ENCODE data around the gene OPHN1.
A peak's percentile ranks its signal among the peaks of the same experiment; 100 is the strongest.

Gene OPHN1

GRCh38 chrX:68190799-68191198 is 242.5 kb downstream of the OPHN1 start:
- Mint-ChIP-seq H3K27ac (no peak overlapping the region), H3K9me3 (no peaks in the 10 kb centered on the region), H3K4me1 (no peaks in the 10 kb centered on the region), H3K4me3 (no peak overlapping the region), H3K27me3 (ENCODE audit: low read depth) (no peaks in the 10 kb centered on the region), H3K36me3 (ENCODE audit: low read depth) (no peaks in the 10 kb centered on the region)
- TF ChIP-seq CTCF (IDR thresholded peaks at IDR 0.05; ENCODE audit: unreplicated experiment in 3 of 3), result no peak

GRCh38 chrX:68186552-68187262 is 246.6 kb downstream of the OPHN1 start:
- no peaks in the 10 kb centered on the region for H3K9me3 Mint-ChIP-seq

GRCh38 chrX:68185161-68185560 is 248.1 kb downstream of the OPHN1 start:
- H3K4me3 Mint-ChIP-seq, result no peak overlapping the region
- no peaks in the 10 kb centered on the region for H3K36me3 Mint-ChIP-seq (ENCODE audit: low read depth)
- H3K27ac Mint-ChIP-seq, result no peak overlapping the region
- H3K4me1 Mint-ChIP-seq, result no peaks in the 10 kb centered on the region
- no peaks in the 10 kb centered on the region for H3K9me3 Mint-ChIP-seq
- no peaks in the 10 kb centered on the region for H3K27me3 Mint-ChIP-seq (ENCODE audit: low read depth)
- no peak for TF ChIP-seq CTCF (IDR thresholded peaks at IDR 0.05; ENCODE audit: unreplicated experiment in 3 of 3)

More at GRCh38 chrX:68186552-68187262, 246.6 kb downstream of the OPHN1 start:
- Mint-ChIP-seq H3K4me3 (no peak overlapping the region), H3K36me3 (ENCODE audit: low read depth) (no peaks in the 10 kb centered on the region), H3K27ac (no peak overlapping the region), H3K27me3 (ENCODE audit: low read depth) (no peaks in the 10 kb centered on the region), H3K4me1 (no peaks in the 10 kb centered on the region)
- no peak for TF ChIP-seq CTCF (IDR thresholded peaks at IDR 0.05; ENCODE audit: unreplicated experiment in 3 of 3)

GRCh38 chrX:68183612-68184214 is 249.6 kb downstream of the OPHN1 start:
- Mint-ChIP-seq H3K36me3 (ENCODE audit: low read depth) (peaks cover 2% of the 10 kb centered on the region), H3K4me3 (no peak overlapping the region), H3K9me3 (peaks cover 4% of the 10 kb centered on the region), H3K27me3 (ENCODE audit: low read depth) (no peaks in the 10 kb centered on the region), H3K27ac (no peak overlapping the region), H3K4me1 (no peaks in the 10 kb centered on the region)
- peak in 2 of 3 experiments; percentile 42 to 50 for TF ChIP-seq CTCF (IDR thresholded peaks at IDR 0.05; ENCODE audit: unreplicated experiment in 3 of 3)

- no peaks in the 10 kb centered on the region for H3K27me3 Mint-ChIP-seq (ENCODE audit: low read depth)
- peaks cover 6% of the 10 kb centered on the region for H3K9me3 Mint-ChIP-seq
- H3K36me3 Mint-ChIP-seq (ENCODE audit: low read depth), result peaks cover 7% of the 10 kb centered on the region
- H3K27ac Mint-ChIP-seq, result no peak overlapping the region
- no peak overlapping the region for H3K4me3 Mint-ChIP-seq
- H3K4me1 Mint-ChIP-seq, result no peaks in the 10 kb centered on the region
- no peak for TF ChIP-seq CTCF (IDR thresholded peaks at IDR 0.05; ENCODE audit: unreplicated experiment in 3 of 3)
Measured at GRCh38 chrX:68180579-68180978, 252.7 kb downstream of the OPHN1 start.

GRCh38 chrX:68179355-68179754 is 253.9 kb downstream of the OPHN1 start:
- no peak overlapping the region for H3K4me3 Mint-ChIP-seq
- H3K27ac Mint-ChIP-seq, result no peak overlapping the region
- no peak for TF ChIP-seq CTCF (IDR thresholded peaks at IDR 0.05; ENCODE audit: unreplicated experiment in 3 of 3)
- H3K9me3 Mint-ChIP-seq, result peaks cover 6% of the 10 kb centered on the region
- H3K27me3 Mint-ChIP-seq (ENCODE audit: low read depth), result no peaks in the 10 kb centered on the region
- peaks cover 7% of the 10 kb centered on the region for H3K36me3 Mint-ChIP-seq (ENCODE audit: low read depth)
- H3K4me1 Mint-ChIP-seq, result no peaks in the 10 kb centered on the region
